Neural cell (in vitro differentiated cells): Measurements from ENCODE around the gene CYBRD1. TPM values are rescaled to one million over a fixed set of nuclear protein-coding genes. Genes with fewer than 3 reads are reported as not detected.

Source experiments
- H2AFZ ChIP-seq: fragments of 200-600, 300-800 bp; sonication (generic), shearing (Covaris generic); 2 replicates; pipeline ENCODE4 v1.6.0; 2014; ENCODE audit warnings: low read depth, mild to moderate bottlenecking, antibody characterized with exemption, low read length, moderate library complexity
- H3F3A ChIP-seq: fragments of 200-600 bp; shearing (Covaris generic); 2 replicates; pipeline ENCODE4 v1.6.1; 2016; ENCODE audit warnings: mild to moderate bottlenecking, moderate library complexity, mixed read lengths, antibody characterized with exemption, low read length; ENCODE audit not compliant: insufficient read depth, poor library complexity, severe bottlenecking
- H3K27ac ChIP-seq: fragments of 200-600, 300-800 bp; sonication (generic), shearing (Covaris generic); 2 replicates; pipeline ENCODE4 v1.5.1; 2014; ENCODE audit warnings: mild to moderate bottlenecking, low read length, moderate library complexity
- H3K27me3 ChIP-seq: fragments of 300-800, 200-600 bp; sonication (generic), shearing (Covaris generic); 2 replicates; pipeline ENCODE4 v1.6.0; 2014; ENCODE audit warnings: mild to moderate bottlenecking, low read depth, low read length, moderate library complexity; ENCODE audit not compliant: insufficient read depth
- H3K36me3 ChIP-seq: fragments of 300-800, 200-600 bp; sonication (generic), shearing (Covaris generic); 2 replicates; pipeline ENCODE4 v1.5.1; 2014; ENCODE audit warnings: mild to moderate bottlenecking, antibody characterized with exemption, low read length, moderate library complexity; ENCODE audit not compliant: insufficient read depth
- H3K4me2 ChIP-seq: fragments of 300-800, 200-600 bp; sonication (generic), shearing (Covaris generic); 2 replicates; pipeline ENCODE4 v1.6.0; 2014; ENCODE audit warnings: mild to moderate bottlenecking, low read length
- H3K4me3 ChIP-seq: fragments of 300-800, 200-600 bp; sonication (generic), shearing (Covaris generic); 2 replicates; pipeline ENCODE4 v1.5.1; 2014; ENCODE audit warnings: mild to moderate bottlenecking, low read length, moderate library complexity
- H3K79me2 ChIP-seq: fragments of 200-600 bp; shearing (Covaris generic); replicated peaks from 2 replicates; pipeline ENCODE4 v1.6.0; 2014; ENCODE audit warnings: mild to moderate bottlenecking, low read length, moderate library complexity; ENCODE audit not compliant: insufficient read depth
- H3K9ac ChIP-seq: fragments of 300-800, 200-600 bp; sonication (generic), shearing (Covaris generic); 2 replicates; pipeline ENCODE4 v1.6.1; 2016; ENCODE audit warnings: mild to moderate bottlenecking, low read length, mixed read lengths
- H3K9me2 ChIP-seq: fragments of 200-600 bp; shearing (Covaris generic); 2 replicates; pipeline ENCODE4 v1.6.1; 2016; ENCODE audit warnings: mild to moderate bottlenecking, low read length, mixed read lengths; ENCODE audit not compliant: insufficient read depth
- H3K9me3 ChIP-seq: fragments of 200-600, 300-800 bp; sonication (generic), shearing (Covaris generic); 2 replicates; pipeline ENCODE4 v1.6.1; 2016; ENCODE audit warnings: mild to moderate bottlenecking, mixed run types, low read length, moderate library complexity, mixed read lengths
- H4K20me1 ChIP-seq: fragments of 200-600 bp; shearing (Covaris generic); 2 replicates; pipeline ENCODE4 v1.6.1; 2016; ENCODE audit warnings: mild to moderate bottlenecking, mixed run types; ENCODE audit not compliant: insufficient read depth
- CTCF ChIP-seq: fragments of 450-650 bp; IDR thresholded peaks from 2 replicates; pipeline ENCODE4 v1.5.1; 2014; ENCODE audit warnings: antibody characterized with exemption, mild to moderate bottlenecking, moderate library complexity; ENCODE audit not compliant: poor library complexity, severe bottlenecking
- EP300 ChIP-seq: fragments of 450-650 bp; conservative IDR thresholded peaks from 2 replicates; pipeline ENCODE4 v1.6.1; 2014; ENCODE audit warnings: antibody characterized with exemption, mild to moderate bottlenecking, moderate library complexity; ENCODE audit not compliant: poor library complexity, severe bottlenecking
- EZH2 ChIP-seq: fragments of 200-600, 300-800 bp; shearing (Covaris generic), sonication (generic); IDR thresholded peaks from 2 replicates; pipeline ENCODE4 v1.6.1; 2014; ENCODE audit warnings: antibody characterized with exemption, low read length, borderline replicate concordance, mild to moderate bottlenecking; ENCODE audit not compliant: insufficient read depth, poor library complexity, severe bottlenecking
- MXI1 ChIP-seq: fragments of 450-650 bp; conservative IDR thresholded peaks from 2 replicates; pipeline ENCODE4 v1.6.1; 2014; ENCODE audit warnings: antibody characterized with exemption, mild to moderate bottlenecking; ENCODE audit not compliant: poor library complexity, severe bottlenecking
- POLR2AphosphoS5 ChIP-seq: IDR thresholded peaks from 2 replicates; pipeline ENCODE4 v1.6.1; 2012
- RAD21 ChIP-seq: fragments of 450-650 bp; conservative IDR thresholded peaks from 2 replicates; pipeline ENCODE4 v1.6.1; 2014; ENCODE audit warnings: antibody characterized with exemption, mild to moderate bottlenecking, moderate library complexity
- REST ChIP-seq: IDR thresholded peaks from 2 replicates; pipeline ENCODE4 v1.6.1; 2012; ENCODE audit warnings: borderline replicate concordance
- SMC3 ChIP-seq: fragments of 450-650 bp; conservative IDR thresholded peaks from 2 replicates; pipeline ENCODE4 v1.6.1; 2014; ENCODE audit warnings: antibody characterized with exemption, mild to moderate bottlenecking, moderate library complexity; ENCODE audit not compliant: poor library complexity
- TAF1 ChIP-seq: IDR thresholded peaks from 2 replicates; pipeline ENCODE4 v1.6.1; 2012; ENCODE audit warnings: low read depth
- polyA plus RNA-seq: library from polyadenylated mRNA; depleted of rRNA; stranded (reverse); fragments of >200 nt; gene quantifications from 2 replicates; pipeline ENCODE4 v1.2.3, GENCODE V29; 2014

The CYBRD1 gene
- polyA plus RNA-seq, 1 donor from 2014 or later: 0.10 TPM

- no peaks in the 10 kb centered on the region for H3K27me3 ChIP-seq
- no peak overlapping the region for H3K27ac ChIP-seq
- TF ChIP-seq CTCF (no peak), MXI1 (no peak), POLR2AphosphoS5 (no peak)
- H2AFZ ChIP-seq: no peak overlapping the region
- no peaks in the 10 kb centered on the region for H3K79me2 ChIP-seq
- H3K4me3 ChIP-seq: no peak overlapping the region
- no peaks in the 10 kb centered on the region for H3K9me3 ChIP-seq
- no peaks in the 10 kb centered on the region for H3K9me2 ChIP-seq
- H3K9ac ChIP-seq: no peak overlapping the region
- no peaks in the 10 kb centered on the region for H3F3A ChIP-seq
- no peaks in the 10 kb centered on the region for H4K20me1 ChIP-seq
- H3K4me2 ChIP-seq: no peak overlapping the region
- H3K36me3 ChIP-seq: no peaks in the 10 kb centered on the region
Observed at GRCh38 chr2:171564463-171564862, 42.2 kb downstream of the CYBRD1 start.

GRCh38 chr2:171566057-171566456, 43.8 kb downstream of the CYBRD1 start:
- Histone ChIP-seq H4K20me1 (no peaks in the 10 kb centered on the region), H3K9me3 (no peaks in the 10 kb centered on the region), H3F3A (no peaks in the 10 kb centered on the region), H3K27ac (no peak overlapping the region), H2AFZ (no peak overlapping the region), H3K4me2 (no peak overlapping the region), H3K79me2 (no peaks in the 10 kb centered on the region), H3K9me2 (no peaks in the 10 kb centered on the region), H3K4me3 (no peak overlapping the region), H3K27me3 (no peaks in the 10 kb centered on the region), H3K36me3 (no peaks in the 10 kb centered on the region), H3K9ac (no peak overlapping the region)
- no peak for TF ChIP-seq SMC3
- TF ChIP-seq REST: no peak
- no peak for TF ChIP-seq RAD21
- no peak for TF ChIP-seq POLR2AphosphoS5
- no peak for TF ChIP-seq EP300
- no peak for TF ChIP-seq MXI1
- no peak for TF ChIP-seq TAF1
- TF ChIP-seq EZH2: no peak
- TF ChIP-seq CTCF: no peak
